Measurements from ENCODE around the gene NYNRIN.

DNA sequence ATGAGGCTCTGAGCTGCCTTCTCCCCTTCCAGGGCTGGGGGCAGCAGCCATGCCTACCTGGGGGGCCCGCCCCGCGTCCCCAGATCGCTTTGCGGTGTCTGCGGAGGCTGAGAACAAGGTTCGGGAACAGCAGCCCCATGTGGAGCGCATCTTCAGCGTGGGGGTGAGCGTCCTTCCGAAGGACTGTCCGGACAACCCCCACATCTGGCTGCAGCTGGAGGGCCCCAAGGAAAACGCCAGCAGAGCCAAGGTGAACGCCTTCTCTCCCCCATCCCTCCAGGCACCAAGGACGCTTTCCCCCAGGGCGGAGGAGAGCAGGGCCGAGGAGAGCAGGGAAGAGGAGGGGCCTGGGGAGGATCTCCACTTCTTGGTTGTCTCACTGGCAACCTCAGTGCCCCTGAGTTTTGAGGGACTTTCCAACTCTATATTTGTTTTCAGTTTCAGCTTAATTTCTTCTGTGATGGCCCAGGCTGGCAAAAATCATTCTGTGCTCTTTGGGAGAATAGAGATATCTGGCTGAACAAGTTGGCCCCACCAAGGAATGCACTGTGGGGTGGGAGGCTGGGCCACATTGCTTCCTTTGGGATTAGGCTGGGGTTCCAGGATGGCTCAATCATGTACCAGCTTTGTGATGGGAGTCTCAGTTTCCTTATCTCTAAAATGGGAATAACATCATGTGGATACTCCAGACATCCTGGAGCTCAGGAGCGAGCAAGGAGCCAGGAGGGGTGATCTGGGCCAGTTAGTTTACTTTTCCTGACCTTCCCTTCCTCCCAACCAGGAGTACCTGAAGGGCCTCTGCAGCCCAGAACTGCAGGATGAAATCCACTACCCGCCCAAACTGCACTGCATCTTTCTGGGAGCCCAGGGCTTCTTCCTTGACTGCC is 32.1 kb downstream of the NYNRIN start:
- TF ChIP-seq POLR2A (IDR thresholded peaks at IDR 0.05; ENCODE audit: low read length) (no peak), GATA1 (IDR thresholded peaks at IDR 0.05; ENCODE audit: low read depth, low read length) (no peak)
